Progenitor cell of endocrine pancreas (in vitro differentiated cells): Measurements from ENCODE around the gene STIM1. TPM values are rescaled to one million over a fixed set of nuclear protein-coding genes. Genes with fewer than 3 reads are reported as not detected.

Experiments used
- DNase-seq: peaks from one replicate; pipeline ENCODE4 v3.0.0; 2021; ENCODE audit warnings: low spot score; ENCODE audit not compliant: unreplicated experiment
- H3K27ac Mint-ChIP-seq: 2 replicates; pipeline ENCODE4 v1.8.0; 2021; ENCODE audit warnings: mild to moderate bottlenecking, moderate library complexity, mixed read lengths
- H3K27me3 Mint-ChIP-seq: 2 replicates; pipeline ENCODE4 v1.8.0; 2021; ENCODE audit warnings: mixed read lengths
- H3K36me3 Mint-ChIP-seq: 2 replicates; pipeline ENCODE4 v1.8.0; 2022; ENCODE audit warnings: mixed read lengths; ENCODE audit not compliant: insufficient read depth
- H3K4me1 Mint-ChIP-seq: 2 replicates; pipeline ENCODE4 v1.8.0; 2021; ENCODE audit warnings: low read depth, mixed read lengths
- H3K4me3 Mint-ChIP-seq: 2 replicates; pipeline ENCODE4 v1.8.0; 2021; ENCODE audit warnings: low read depth, mild to moderate bottlenecking, moderate library complexity, mixed read lengths
- H3K9me3 Mint-ChIP-seq: 2 replicates; pipeline ENCODE4 v1.8.0; 2021; ENCODE audit warnings: low read depth, mixed read lengths
- CTCF ChIP-seq: fragments of 200-600 bp; sonication (generic); IDR thresholded peaks from one replicate; pipeline ENCODE4 v1.5.0; 2021; ENCODE audit warnings: antibody characterized with exemption, mild to moderate bottlenecking; ENCODE audit not compliant: unreplicated experiment
- total RNA-seq: library from RNA; stranded (reverse); gene quantifications from 2 replicates; pipeline ENCODE4 v1.2.1, GENCODE V29; 2021

Gene STIM1
- total RNA-seq, 1 donor from 2014 or later = 27.2 TPM

- H3K9me3 Mint-ChIP-seq = no peaks in the 10 kb centered on the region
- peak within 1 kb of the TSS; percentile 90 for H3K27ac Mint-ChIP-seq
Measured at GRCh38 chr11:3840870-3841425, 14.5 kb upstream of the STIM1 start, which contains the start of gene RHOG. Gene RHOG, minus strand, starts transcription at chr11:3840959. Its CDS starts 12,821 bp downstream, at chr11:3828138.

GRCh38 chr11:3841426-3842350 is 13.8 kb upstream of the STIM1 start:
- Mint-ChIP-seq H3K4me3 (peak overlapping the region; percentile 79), H3K27ac (peak overlapping the region; percentile 90), H3K4me1 (peaks cover 10% of the 10 kb centered on the region), H3K9me3 (no peaks in the 10 kb centered on the region), H3K36me3 (no peaks in the 10 kb centered on the region), H3K27me3 (peaks cover 5% of the 10 kb centered on the region)
- peak; percentile 79 for DNase-seq
- peak; percentile 80 for TF ChIP-seq CTCF

More at GRCh38 chr11:3840870-3841425, 14.5 kb upstream of the STIM1 start, which contains the start of gene RHOG:
- Mint-ChIP-seq H3K4me1 (peaks cover 10% of the 10 kb centered on the region), H3K36me3 (no peaks in the 10 kb centered on the region), H3K27me3 (peaks cover 5% of the 10 kb centered on the region), H3K4me3 (peak within 1 kb of the TSS; percentile 81)
- DNase-seq = peak; percentile 52
- TF ChIP-seq CTCF = no peak

GRCh38 chr11:3843326-3843725 is 12.1 kb upstream of the STIM1 start:
- Mint-ChIP-seq H3K27me3 (peaks cover 5% of the 10 kb centered on the region), H3K9me3 (no peaks in the 10 kb centered on the region), H3K4me3 (no peak overlapping the region)

GRCh38 chr11:3845246-3845645 is 10.2 kb upstream of the STIM1 start:
- DNase-seq = no peak
- Mint-ChIP-seq H3K27me3 (peaks cover 5% of the 10 kb centered on the region), H3K4me3 (no peak overlapping the region), H3K27ac (no peak overlapping the region), H3K4me1 (no peaks in the 10 kb centered on the region), H3K9me3 (no peaks in the 10 kb centered on the region), H3K36me3 (no peaks in the 10 kb centered on the region)
- TF ChIP-seq CTCF = no peak

More at GRCh38 chr11:3843326-3843725, 12.1 kb upstream of the STIM1 start:
- no peak overlapping the region for H3K27ac Mint-ChIP-seq
- TF ChIP-seq CTCF = no peak
- peaks cover 10% of the 10 kb centered on the region for H3K4me1 Mint-ChIP-seq
- DNase-seq = no peak
- H3K36me3 Mint-ChIP-seq = no peaks in the 10 kb centered on the region

- Mint-ChIP-seq H3K9me3 (no peaks in the 10 kb centered on the region), H3K27ac (no peak overlapping the region), H3K4me1 (no peaks in the 10 kb centered on the region), H3K36me3 (no peaks in the 10 kb centered on the region), H3K27me3 (peaks cover 5% of the 10 kb centered on the region), H3K4me3 (no peak overlapping the region)
- TF ChIP-seq CTCF = no peak
- no peak for DNase-seq
Measured at GRCh38 chr11:3845670-3846069, 9.8 kb upstream of the STIM1 start.
